ENCODE results near the gene ADPRS.
A peak's percentile ranks its signal among the peaks of the same experiment; 100 is the strongest.

Gene ADPRS

GRCh38 chr1:36094621-36095061, 5.9 kb downstream of the ADPRS start:
- no peaks in the 10 kb centered on the region for H3K27me3 ChIP-seq (ENCODE audit: control insufficient read depth in 1 of 2, insufficient read depth in 2 of 2, low read length in 2 of 2)

GRCh38 chr1:36095760-36096405, 7.2 kb downstream of the ADPRS start:
- no peak overlapping the region for H3K4me3 ChIP-seq (ENCODE audit: low read depth in 1 of 2, low read length in 2 of 2)
- peaks cover 37 to 57% of the 10 kb centered on the region in 2 donors for H3K36me3 ChIP-seq (ENCODE audit: control insufficient read depth in 1 of 2, insufficient read depth in 2 of 2, low read length in 2 of 2)
- no peak overlapping the region for H3K9ac ChIP-seq (ENCODE audit: low read depth in 1 of 2, low read length in 2 of 2)
- H3K9me3 ChIP-seq (ENCODE audit: control insufficient read depth in 1 of 2, low read length in 2 of 2): no peaks in the 10 kb centered on the region
- peaks cover 8% of the 10 kb centered on the region in 2 donors for H3K4me1 ChIP-seq (ENCODE audit: control insufficient read depth in 1 of 2, insufficient read depth in 2 of 2, low read length in 2 of 2)
- H3K27me3 ChIP-seq (ENCODE audit: control insufficient read depth in 1 of 2, insufficient read depth in 2 of 2, low read length in 2 of 2): no peaks in the 10 kb centered on the region
- no peak overlapping the region for H3K27ac ChIP-seq (ENCODE audit: low read depth, low read length)

More at GRCh38 chr1:36094621-36095061, 5.9 kb downstream of the ADPRS start:
- H3K27ac ChIP-seq (ENCODE audit: low read depth, low read length): no peak overlapping the region
- no peak overlapping the region for H3K9ac ChIP-seq (ENCODE audit: low read depth in 1 of 2, low read length in 2 of 2)
- H3K4me3 ChIP-seq (ENCODE audit: low read depth in 1 of 2, low read length in 2 of 2): no peak overlapping the region
- peaks cover 37 to 57% of the 10 kb centered on the region in 2 donors for H3K36me3 ChIP-seq (ENCODE audit: control insufficient read depth in 1 of 2, insufficient read depth in 2 of 2, low read length in 2 of 2)
- no peaks in the 10 kb centered on the region for H3K9me3 ChIP-seq (ENCODE audit: control insufficient read depth in 1 of 2, low read length in 2 of 2)
- peaks cover 7 to 13% of the 10 kb centered on the region in 2 donors for H3K4me1 ChIP-seq (ENCODE audit: control insufficient read depth in 1 of 2, insufficient read depth in 2 of 2, low read length in 2 of 2)

GRCh38 chr1:36096500-36097432, 8.1 kb downstream of the ADPRS start:
- H3K36me3 ChIP-seq (ENCODE audit: control insufficient read depth in 1 of 2, insufficient read depth in 2 of 2, low read length in 2 of 2): peaks cover 33 to 50% of the 10 kb centered on the region in 2 donors
- no peak overlapping the region for H3K9ac ChIP-seq (ENCODE audit: low read depth in 1 of 2, low read length in 2 of 2)
- H3K4me1 ChIP-seq (ENCODE audit: control insufficient read depth in 1 of 2, insufficient read depth in 2 of 2, low read length in 2 of 2): peaks cover 5 to 8% of the 10 kb centered on the region in 2 donors
- no peak overlapping the region for H3K27ac ChIP-seq (ENCODE audit: low read depth, low read length)
- H3K27me3 ChIP-seq (ENCODE audit: control insufficient read depth in 1 of 2, insufficient read depth in 2 of 2, low read length in 2 of 2): no peaks in the 10 kb centered on the region
- no peaks in the 10 kb centered on the region for H3K9me3 ChIP-seq (ENCODE audit: control insufficient read depth in 1 of 2, low read length in 2 of 2)
- H3K4me3 ChIP-seq (ENCODE audit: low read depth in 1 of 2, low read length in 2 of 2): no peak overlapping the region

GRCh38 chr1:36097693-36098585, 9.2 kb downstream of the ADPRS start:
- H3K27me3 ChIP-seq (ENCODE audit: control insufficient read depth in 1 of 2, insufficient read depth in 2 of 2, low read length in 2 of 2): no peaks in the 10 kb centered on the region
- H3K36me3 ChIP-seq (ENCODE audit: control insufficient read depth in 1 of 2, insufficient read depth in 2 of 2, low read length in 2 of 2): peaks cover 21 to 38% of the 10 kb centered on the region in 2 donors
- no peak overlapping the region for H3K4me3 ChIP-seq (ENCODE audit: low read depth in 1 of 2, low read length in 2 of 2)
- H3K9ac ChIP-seq (ENCODE audit: low read depth in 1 of 2, low read length in 2 of 2): no peak overlapping the region
- H3K4me1 ChIP-seq (ENCODE audit: control insufficient read depth in 1 of 2, insufficient read depth in 2 of 2, low read length in 2 of 2): peaks cover 5 to 8% of the 10 kb centered on the region in 2 donors
- no peak overlapping the region for H3K27ac ChIP-seq (ENCODE audit: low read depth, low read length)
- H3K9me3 ChIP-seq (ENCODE audit: control insufficient read depth in 1 of 2, low read length in 2 of 2): no peaks in the 10 kb centered on the region

- H3K9me3 ChIP-seq (ENCODE audit: control insufficient read depth in 1 of 2, low read length in 2 of 2): no peaks in the 10 kb centered on the region
- H3K27me3 ChIP-seq (ENCODE audit: control insufficient read depth in 1 of 2, insufficient read depth in 2 of 2, low read length in 2 of 2): no peaks in the 10 kb centered on the region
- H3K4me1 ChIP-seq (ENCODE audit: control insufficient read depth in 1 of 2, insufficient read depth in 2 of 2, low read length in 2 of 2): peaks cover 5% of the 10 kb centered on the region in 2 donors
- H3K9ac ChIP-seq (ENCODE audit: low read depth in 1 of 2, low read length in 2 of 2): no peak overlapping the region
- H3K27ac ChIP-seq (ENCODE audit: low read depth, low read length): no peak overlapping the region
- peaks cover 12 to 30% of the 10 kb centered on the region in 2 donors for H3K36me3 ChIP-seq (ENCODE audit: control insufficient read depth in 1 of 2, insufficient read depth in 2 of 2, low read length in 2 of 2)
- H3K4me3 ChIP-seq (ENCODE audit: low read depth in 1 of 2, low read length in 2 of 2): no peak overlapping the region
Observed at GRCh38 chr1:36098650-36099365, 10.1 kb downstream of the ADPRS start.

GRCh38 chr1:36099681-36100341, 11.1 kb downstream of the ADPRS start:
- H3K4me1 ChIP-seq (ENCODE audit: control insufficient read depth in 1 of 2, insufficient read depth in 2 of 2, low read length in 2 of 2): peaks cover 5% of the 10 kb centered on the region in 2 donors
- peaks cover 3 to 20% of the 10 kb centered on the region in 2 donors for H3K36me3 ChIP-seq (ENCODE audit: control insufficient read depth in 1 of 2, insufficient read depth in 2 of 2, low read length in 2 of 2)
- H3K9me3 ChIP-seq (ENCODE audit: control insufficient read depth in 1 of 2, low read length in 2 of 2): no peaks in the 10 kb centered on the region
- peak overlapping the region; percentile 30 to 54 for H3K4me3 ChIP-seq (ENCODE audit: low read depth in 1 of 2, low read length in 2 of 2)
- no peak overlapping the region for H3K27ac ChIP-seq (ENCODE audit: low read depth, low read length)
- H3K9ac ChIP-seq (ENCODE audit: low read depth in 1 of 2, low read length in 2 of 2): peak overlapping the region in 1 of 2 donors; percentile 18
- no peaks in the 10 kb centered on the region for H3K27me3 ChIP-seq (ENCODE audit: control insufficient read depth in 1 of 2, insufficient read depth in 2 of 2, low read length in 2 of 2)

- Histone ChIP-seq H3K27ac (ENCODE audit: low read depth, low read length) (no peak overlapping the region), H3K9me3 (ENCODE audit: control insufficient read depth in 1 of 2, low read length in 2 of 2) (no peaks in the 10 kb centered on the region), H3K9ac (ENCODE audit: low read depth in 1 of 2, low read length in 2 of 2) (no peak overlapping the region), H3K4me1 (ENCODE audit: control insufficient read depth in 1 of 2, insufficient read depth in 2 of 2, low read length in 2 of 2) (peaks cover 5% of the 10 kb centered on the region in 2 donors), H3K4me3 (ENCODE audit: low read depth in 1 of 2, low read length in 2 of 2) (no peak overlapping the region), H3K36me3 (ENCODE audit: control insufficient read depth in 1 of 2, insufficient read depth in 2 of 2, low read length in 2 of 2) (peaks cover 0 to 14% of the 10 kb centered on the region in 2 donors), H3K27me3 (ENCODE audit: control insufficient read depth in 1 of 2, insufficient read depth in 2 of 2, low read length in 2 of 2) (no peaks in the 10 kb centered on the region)
Observed at GRCh38 chr1:36100376-36100775, 11.7 kb downstream of the ADPRS start.

GRCh38 chr1:36101546-36101945, 12.9 kb downstream of the ADPRS start:
- Histone ChIP-seq H3K9ac (ENCODE audit: low read depth in 1 of 2, low read length in 2 of 2) (no peak overlapping the region), H3K27ac (ENCODE audit: low read depth, low read length) (no peak overlapping the region), H3K36me3 (ENCODE audit: control insufficient read depth in 1 of 2, insufficient read depth in 2 of 2, low read length in 2 of 2) (peaks cover 0 to 4% of the 10 kb centered on the region in 2 donors), H3K9me3 (ENCODE audit: control insufficient read depth in 1 of 2, low read length in 2 of 2) (no peaks in the 10 kb centered on the region), H3K4me3 (ENCODE audit: low read depth in 1 of 2, low read length in 2 of 2) (no peak overlapping the region), H3K4me1 (ENCODE audit: control insufficient read depth in 1 of 2, insufficient read depth in 2 of 2, low read length in 2 of 2) (peaks cover 5% of the 10 kb centered on the region in 2 donors), H3K27me3 (ENCODE audit: control insufficient read depth in 1 of 2, insufficient read depth in 2 of 2, low read length in 2 of 2) (no peaks in the 10 kb centered on the region)

- Histone ChIP-seq H3K9me3 (ENCODE audit: control insufficient read depth in 1 of 2, low read length in 2 of 2) (no peaks in the 10 kb centered on the region), H3K27ac (ENCODE audit: low read depth, low read length) (no peak overlapping the region), H3K9ac (ENCODE audit: low read depth in 1 of 2, low read length in 2 of 2) (no peak overlapping the region), H3K4me3 (ENCODE audit: low read depth in 1 of 2, low read length in 2 of 2) (no peak overlapping the region), H3K36me3 (ENCODE audit: control insufficient read depth in 1 of 2, insufficient read depth in 2 of 2, low read length in 2 of 2) (no peaks in the 10 kb centered on the region), H3K27me3 (ENCODE audit: control insufficient read depth in 1 of 2, insufficient read depth in 2 of 2, low read length in 2 of 2) (no peaks in the 10 kb centered on the region), H3K4me1 (ENCODE audit: control insufficient read depth in 1 of 2, insufficient read depth in 2 of 2, low read length in 2 of 2) (no peaks in the 10 kb centered on the region)
Observed at GRCh38 chr1:36106269-36106668, 17.6 kb downstream of the ADPRS start.

Data from duodenal mucosa (tissue), 2 donors.